ENCODE measurements around the gene NRAS.

Gene NRAS

DNA sequence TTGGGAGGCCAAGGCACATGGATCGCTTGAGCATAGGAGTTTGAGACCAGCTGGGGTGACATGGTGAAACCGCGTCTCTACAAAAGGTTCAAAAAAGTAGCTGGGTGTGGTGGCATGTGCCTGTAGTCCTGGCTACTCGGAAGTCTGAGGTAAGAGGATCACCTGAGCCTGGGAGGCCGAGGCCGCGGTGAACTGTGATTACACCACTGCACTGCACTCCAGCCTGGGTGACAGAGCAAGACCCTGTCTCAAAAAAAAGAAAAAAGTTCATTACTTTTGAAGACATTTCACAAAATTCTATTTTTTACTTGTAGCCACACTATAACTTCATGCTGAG, 44.7 kb downstream of the NRAS start:
- no peak for FAIRE-seq

DNA sequence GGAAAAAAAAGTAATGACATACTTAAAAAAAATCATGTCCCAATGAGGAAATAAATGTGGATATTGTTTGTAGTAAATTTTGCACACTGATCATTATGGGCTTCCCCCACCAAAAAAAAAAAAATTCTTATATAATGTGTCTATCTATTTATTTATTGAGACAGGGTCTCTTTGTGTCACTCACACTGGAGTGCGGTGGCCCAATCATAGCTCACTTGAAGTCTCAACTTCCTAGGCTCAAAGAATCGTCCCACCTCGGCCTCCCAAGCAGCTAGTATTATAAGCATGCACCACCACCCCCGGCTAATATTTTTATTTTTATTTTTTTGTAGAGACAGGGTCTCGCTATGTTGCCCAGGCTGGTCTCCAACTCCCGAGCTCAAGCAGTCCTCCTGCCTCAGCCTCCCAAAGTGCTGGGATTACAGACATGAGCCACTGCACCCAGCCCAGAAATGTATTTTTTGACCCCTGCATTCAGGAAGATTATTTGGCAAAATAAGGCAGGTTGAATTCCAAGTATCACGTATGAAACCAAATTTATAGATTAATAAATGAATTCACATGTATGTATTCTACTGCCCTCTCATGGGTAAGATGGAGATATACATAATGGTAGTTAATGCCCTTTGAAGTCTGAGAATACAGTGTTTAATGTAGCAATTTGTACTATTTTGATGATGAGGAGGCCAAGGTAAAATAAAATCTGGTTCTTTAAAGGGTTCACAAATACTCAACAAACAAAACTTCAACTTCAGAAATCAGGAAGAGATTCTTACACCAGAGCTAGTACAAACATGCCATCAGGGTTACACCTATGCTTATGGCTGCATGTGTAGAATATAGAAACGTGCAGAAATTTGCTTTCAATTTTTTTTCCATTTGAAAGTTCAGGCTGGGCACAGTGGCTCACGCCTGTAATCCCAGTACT, 45.3 kb downstream of the NRAS start:
- FAIRE-seq = no peak

DNA sequence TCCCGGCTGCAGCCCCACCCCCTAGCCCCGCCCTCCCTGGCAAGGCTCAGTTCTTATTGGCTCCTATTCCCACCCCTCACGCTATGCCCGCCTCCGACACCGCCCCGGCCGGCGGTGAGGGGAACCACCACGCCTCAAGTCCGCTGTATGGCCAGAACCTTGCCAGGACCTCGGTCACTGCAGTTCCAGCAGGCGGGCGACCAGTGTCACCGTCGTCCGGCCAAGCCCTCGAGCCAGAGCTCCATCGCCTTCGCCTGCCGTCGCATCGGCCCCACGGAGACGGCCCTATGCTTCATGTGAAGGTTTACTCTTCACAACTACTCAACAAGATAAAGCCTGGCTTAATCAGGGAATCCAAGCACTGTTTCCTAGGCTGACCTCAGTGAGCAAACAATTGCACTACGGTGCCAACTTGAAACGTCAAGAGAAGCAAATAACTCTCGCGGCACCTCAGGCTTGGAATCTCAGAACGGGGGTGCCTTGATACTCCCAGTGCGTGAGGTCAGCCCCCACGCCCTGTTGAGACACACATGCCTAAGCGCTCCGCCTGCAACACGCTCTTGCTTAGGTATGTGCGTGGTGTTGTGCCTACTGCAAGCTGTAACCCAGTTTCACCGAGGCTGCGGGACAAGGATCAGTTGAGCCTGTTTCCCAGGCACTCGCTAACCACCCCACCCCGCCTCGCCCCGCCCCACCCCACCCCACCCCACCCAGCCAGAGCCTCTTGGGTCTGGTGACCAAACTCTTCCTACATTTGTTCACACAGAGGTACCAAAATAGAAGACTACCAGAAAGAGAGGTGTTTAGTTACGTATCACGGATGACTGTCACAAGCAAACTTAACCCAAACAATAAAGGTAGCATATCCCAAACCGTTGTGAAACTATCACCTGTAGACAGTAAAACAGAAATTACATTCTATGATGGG, 46.2 kb downstream of the NRAS start:
- FAIRE-seq = no peak

DNA sequence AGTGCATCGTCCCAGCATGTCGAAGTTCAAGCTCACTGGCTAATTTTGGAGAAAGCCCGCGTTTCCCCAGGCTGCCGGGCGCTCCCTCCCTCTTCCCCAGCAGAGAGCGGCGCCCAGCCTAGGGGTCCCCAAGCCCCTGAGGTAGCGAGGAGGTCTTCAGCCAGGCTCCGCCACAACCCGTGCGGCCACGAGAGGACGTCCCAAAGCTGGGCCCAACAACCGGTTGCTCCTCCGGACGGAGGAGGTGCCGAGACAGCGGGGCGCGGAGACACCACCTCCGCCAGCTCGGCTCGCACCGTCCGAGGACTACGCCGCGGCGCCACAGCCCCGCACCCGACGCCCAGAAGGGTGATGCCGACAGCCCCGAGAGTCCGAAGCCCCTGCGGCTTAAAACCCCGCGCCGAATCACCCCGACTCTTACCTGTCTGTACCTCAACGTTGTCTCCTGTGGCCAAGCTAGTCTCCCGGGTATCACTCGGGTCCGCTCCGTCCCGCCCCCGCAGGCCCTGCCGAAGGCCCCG, 46.9 kb downstream of the NRAS start, which contains the start of gene DENND2C:
Gene DENND2C (minus strand): TSS at position 488 of the 521 bp plus-strand sequence. CDS start 44,065 bp downstream, outside the sequence.
- FAIRE-seq = no peak

DNA sequence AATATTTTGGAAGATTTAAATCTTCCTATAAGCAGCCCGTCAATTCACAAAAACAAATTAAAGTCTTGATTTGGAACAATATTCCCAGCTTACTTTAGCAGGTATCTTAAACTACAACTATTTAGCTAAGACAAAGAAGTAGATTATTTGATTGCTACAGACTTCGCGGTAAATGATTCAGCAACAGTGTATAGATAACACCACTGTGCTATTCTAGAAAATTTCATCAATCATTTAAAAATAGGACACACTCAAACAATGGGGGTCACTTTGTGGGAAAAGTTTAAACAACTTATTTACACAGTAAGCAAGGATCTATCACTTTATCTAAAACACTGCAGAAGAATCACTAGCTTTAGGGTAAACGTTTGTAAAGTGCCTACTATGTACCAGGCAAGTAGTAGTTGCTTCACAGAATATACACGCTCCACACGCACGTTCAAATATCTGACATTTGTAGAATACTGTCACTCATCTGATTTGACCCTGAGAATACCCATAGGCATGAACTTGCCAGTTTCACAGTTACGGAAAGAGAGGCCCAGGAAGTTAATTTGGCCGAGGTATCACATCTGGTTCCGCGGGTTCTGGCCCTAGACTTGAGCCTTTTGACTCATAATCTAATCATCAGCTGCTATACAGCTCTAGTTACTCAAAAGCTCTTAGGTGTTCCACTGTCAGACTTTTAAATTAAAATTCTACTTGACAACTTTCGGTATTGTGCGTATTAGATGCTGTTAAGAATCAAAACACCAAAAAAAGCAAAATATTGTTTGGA, 47.6 kb downstream of the NRAS start:
- FAIRE-seq = no peak

DNA sequence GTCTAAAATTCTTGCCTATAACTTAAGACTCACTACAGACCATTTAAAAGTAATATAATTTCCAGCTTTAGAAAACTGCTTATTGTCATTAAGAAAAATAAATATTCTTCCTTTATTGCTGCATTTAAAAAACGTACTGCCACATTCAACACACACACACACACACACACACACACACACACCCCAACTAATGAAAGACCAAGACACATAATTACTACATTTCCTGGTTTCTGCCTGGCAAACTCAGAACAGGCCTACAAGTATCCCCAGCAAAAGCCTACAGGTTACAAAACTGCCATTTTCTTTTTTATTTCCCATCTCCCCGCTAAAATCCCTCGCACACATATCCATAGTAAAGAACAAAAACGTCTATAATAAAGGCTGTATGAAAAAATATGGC, 48.2 kb downstream of the NRAS start:
- no peak for FAIRE-seq

- FAIRE-seq = no peak
Measured at GRCh38 chr1:114666954-114667353, 49.6 kb downstream of the NRAS start.

GRCh38 chr1:114660238-114660637, 56.3 kb downstream of the NRAS start:
- FAIRE-seq = no peak
